GM19324 (cell line): Measurements from ENCODE around the gene RC3H1.

ENCODE experiments used
- ATAC-seq: cut with Tn5 transposase; IDR thresholded peaks from one replicate; pipeline ENCODE4 v1.9.1; 2021; ENCODE audit warnings: mild to moderate bottlenecking, moderate library complexity; ENCODE audit not compliant: unreplicated experiment, low FRiP score

RC3H1 gene

DNA sequence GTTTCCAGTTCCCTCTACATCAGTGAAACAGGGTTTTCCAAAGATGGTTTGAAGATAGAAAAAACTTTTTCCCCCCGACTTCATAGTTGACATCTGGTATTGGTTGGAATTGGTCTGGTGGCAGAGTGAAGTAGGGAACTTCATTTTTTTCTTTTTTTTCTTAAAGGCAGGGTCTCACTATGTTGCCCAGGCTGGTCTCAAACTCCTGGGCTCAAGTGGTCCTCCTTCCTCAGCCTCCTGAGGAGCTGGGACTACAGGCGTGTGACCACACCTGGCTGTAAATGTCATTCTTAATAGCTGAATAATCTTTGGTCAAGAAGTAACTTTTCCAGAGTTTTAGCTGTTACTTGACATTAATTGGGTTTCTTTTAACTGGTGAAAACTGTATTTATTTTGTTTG is 132.3 kb downstream of the RC3H1 start:
- ATAC-seq: no peak

DNA sequence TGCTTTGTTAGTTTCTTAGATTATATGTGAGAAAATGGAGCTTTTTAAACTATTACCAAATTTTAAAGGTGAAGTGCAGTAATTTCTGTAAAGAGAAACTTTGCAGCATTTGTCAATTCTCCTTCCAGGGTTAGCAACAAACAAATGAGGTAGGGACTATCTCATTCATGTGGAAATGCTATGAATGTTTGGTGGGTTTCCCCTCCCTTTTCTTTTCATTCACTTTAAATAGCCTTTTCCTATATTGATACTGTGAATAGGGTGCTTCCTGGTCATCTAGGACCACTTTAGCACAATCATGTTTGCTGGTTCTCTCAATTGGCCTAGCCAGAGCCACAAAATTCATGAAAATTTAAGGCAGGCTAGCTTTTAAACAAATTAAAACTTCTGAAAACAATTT is 133.4 kb downstream of the RC3H1 start:
- ATAC-seq: no peak

DNA sequence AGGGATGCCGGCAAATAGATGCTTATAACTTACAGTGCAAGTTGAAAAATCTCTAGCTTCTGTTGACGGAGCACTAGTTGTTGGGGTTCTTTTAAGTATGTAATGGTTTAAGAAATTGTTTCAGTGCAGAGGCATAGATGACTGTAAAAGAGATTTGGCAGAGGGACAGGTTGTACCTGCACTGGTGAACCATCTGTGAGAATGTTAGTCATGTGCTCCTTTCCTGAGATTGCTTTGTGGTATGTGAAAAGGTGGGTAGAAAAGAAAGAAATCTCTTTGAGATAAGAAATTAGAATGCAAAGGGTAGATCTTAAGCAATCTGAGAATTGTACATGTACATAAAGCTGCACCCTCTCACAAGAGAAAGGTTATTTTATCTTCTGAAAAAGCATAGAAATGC is 134.5 kb downstream of the RC3H1 start:
- no peak for ATAC-seq

DNA sequence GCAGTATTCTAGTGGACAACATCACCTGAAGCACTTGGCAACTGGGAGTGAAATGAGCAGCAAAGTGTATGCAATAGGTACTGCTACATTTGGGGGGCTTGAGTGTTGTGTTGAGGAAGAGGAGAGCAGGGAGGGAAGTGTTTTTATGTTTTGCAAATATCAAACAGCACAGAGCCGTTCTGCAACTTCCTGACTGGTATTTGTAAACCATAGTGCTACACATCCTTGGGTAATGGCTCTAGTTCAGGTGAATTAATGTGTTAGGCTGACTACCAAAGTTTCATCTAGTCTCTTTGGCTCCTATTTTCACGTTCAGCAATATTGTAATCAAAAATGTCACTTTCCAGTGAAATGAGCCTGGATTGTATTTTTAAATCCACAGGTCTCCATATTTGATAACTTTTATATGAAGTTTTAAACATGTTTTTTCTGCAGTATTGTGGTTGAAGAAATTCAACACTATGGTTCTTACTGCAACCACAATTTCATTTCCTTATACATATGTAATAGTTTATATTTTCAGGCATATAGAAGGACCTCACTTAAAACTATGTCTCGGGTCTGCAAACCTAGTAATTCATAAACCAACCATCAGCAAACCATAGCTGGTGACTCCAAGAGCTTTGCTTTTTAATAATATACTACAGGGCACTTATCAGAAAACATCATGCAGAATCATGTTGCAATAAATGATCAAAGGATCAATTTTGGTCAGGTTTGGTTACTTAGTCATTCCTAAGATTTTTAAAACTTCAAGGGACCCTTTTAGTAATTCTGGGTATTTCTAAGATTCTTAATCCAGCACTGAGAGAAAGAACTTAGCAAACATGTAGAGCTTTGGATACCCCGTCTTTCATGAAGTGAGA is 135.2 kb downstream of the RC3H1 start:
- ATAC-seq: no peak

DNA sequence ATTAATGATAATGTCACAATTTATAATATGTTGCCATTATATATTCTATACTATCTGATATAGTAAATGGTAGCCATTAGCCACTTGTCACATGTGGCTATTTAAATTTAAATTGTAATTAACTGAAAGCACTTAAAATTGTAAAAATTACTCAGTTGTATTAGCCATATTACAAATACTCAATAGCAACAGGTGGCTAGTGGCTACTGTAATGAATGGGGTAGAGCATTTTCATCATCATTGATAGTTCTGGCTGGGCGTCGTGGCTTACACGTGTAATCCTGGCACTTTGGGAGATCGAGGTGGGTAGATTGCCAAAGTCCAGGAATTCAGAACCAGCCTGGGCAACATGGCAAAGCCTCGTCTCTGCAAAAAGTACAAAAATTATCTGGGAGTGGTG is 137.5 kb downstream of the RC3H1 start:
- ATAC-seq: no peak
